CD4-positive, alpha-beta T cell treated with Interleukin-15 for 4 hours (primary cell): ENCODE results near the gene WDR43.

Source experiments
- DNase-seq: peaks from one replicate; pipeline ENCODE4 v3.0.0-alpha.2; 2020; ENCODE audit warnings: low spot score

WDR43 gene, protein sequence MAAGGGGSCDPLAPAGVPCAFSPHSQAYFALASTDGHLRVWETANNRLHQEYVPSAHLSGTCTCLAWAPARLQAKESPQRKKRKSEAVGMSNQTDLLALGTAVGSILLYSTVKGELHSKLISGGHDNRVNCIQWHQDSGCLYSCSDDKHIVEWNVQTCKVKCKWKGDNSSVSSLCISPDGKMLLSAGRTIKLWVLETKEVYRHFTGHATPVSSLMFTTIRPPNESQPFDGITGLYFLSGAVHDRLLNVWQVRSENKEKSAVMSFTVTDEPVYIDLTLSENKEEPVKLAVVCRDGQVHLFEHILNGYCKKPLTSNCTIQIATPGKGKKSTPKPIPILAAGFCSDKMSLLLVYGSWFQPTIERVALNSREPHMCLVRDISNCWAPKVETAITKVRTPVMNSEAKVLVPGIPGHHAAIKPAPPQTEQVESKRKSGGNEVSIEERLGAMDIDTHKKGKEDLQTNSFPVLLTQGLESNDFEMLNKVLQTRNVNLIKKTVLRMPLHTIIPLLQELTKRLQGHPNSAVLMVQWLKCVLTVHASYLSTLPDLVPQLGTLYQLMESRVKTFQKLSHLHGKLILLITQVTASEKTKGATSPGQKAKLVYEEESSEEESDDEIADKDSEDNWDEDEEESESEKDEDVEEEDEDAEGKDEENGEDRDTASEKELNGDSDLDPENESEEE

DNA sequence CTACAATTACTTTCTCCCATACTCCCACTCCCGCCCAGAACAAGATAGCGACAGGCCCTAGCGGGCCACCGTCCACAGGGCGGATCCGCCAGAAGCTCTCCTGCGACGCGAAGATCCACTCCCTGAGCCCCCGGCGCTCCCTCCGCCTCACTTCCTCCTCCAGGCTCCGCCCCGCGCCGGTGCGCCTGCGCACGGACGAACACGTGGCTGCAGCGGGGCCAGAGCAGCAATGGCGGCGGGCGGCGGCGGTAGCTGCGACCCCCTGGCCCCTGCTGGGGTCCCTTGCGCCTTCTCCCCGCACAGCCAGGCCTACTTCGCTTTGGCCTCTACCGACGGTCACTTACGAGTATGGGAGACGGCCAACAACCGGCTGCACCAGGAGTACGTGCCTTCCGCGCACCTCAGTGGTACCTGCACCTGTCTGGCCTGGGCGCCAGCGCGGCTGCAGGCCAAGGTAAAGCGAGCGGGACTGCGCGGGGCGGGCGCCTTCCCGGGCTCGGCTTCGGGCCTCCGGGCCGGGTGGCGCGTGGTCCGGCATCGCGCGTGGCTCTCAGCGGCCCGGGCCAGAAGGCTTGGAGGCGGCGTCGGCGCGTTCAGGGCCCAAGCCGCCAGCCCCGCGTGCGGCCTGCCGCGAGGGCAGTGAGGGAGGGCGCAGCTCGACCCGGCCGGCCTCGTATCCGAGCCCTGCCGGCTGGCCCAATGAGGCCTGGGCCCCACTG is at the start of gene WDR43:
Gene WDR43 (plus strand): TSS at position 198 of the 719 bp plus-strand sequence. CDS start 32 bp downstream, at position 230.
- DNase-seq: peak; percentile 98

- DNase-seq: no peak
Measured at GRCh38 chr2:28855193-28855592, 39.3 kb upstream of the WDR43 start.

GRCh38 chr2:28855977-28856376 is 38.5 kb upstream of the WDR43 start:
- no peak for DNase-seq

GRCh38 chr2:28868611-28869010 is 25.9 kb upstream of the WDR43 start:
- no peak for DNase-seq

DNA sequence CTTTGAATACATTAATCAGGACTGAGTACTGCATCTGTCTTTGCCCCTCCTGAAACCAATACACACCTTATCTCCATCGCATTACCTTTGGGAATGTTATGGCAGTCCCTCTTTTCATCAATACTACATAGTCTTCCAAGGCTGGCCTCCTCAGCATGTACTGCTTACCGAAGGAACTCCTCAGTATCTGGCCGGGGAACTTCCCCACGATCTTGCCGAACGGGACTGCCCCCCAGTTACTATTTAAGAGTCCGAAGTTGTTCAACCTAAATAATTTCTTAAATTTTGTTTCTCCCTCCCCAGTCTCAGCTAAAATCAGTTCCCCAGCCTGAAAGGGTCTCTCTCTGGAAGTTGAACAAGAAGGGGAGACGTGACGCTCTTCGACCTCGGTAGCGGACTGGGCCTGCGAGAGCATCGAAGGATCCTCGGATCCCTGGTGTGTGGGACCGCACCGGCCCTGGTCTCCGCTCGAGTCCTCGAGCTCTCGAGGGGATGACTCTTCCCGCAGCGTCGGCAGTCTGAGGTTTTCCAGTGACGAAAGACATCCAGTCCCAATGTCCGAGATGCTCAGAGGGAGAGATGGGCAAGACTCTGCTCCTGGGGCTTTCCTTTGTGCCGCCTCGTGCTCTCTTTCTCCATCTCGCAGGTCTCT is 24.8 kb upstream of the WDR43 start:
- no peak for DNase-seq

DNA sequence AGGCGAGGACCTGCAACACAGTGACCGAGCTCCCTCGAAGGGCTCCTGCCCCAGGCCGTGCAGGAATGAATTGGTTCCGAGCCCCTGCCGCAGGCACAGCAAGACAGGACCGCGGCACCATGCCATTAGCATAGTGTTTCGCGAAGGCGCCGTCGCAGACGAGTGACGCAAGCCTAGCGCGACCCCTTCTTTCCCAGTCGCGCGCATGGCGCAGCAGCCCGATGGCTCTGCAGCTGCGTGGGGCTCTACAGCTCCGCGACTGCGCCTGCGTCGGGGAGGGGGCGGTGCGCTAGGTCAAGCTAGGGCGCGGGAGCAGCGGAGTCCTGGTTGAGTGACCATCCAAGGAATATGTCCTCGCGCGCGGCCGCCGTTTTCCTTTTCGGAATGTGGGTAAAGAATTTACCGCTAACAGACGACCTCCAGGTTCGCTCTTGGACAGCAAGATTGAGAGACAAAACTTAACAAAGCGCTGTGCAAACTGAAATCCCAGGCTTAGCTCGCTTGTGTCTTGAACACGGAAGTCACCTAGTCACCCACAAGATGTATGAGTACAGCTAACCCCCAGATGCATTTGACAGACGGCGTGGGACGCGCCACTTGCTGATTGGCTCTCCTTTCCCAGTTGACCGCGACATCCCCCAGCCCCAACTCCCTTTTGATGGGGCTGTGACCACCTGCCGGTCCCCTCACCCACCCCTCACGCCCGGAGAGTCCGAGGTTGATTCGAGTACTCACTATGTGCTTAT is 24.1 kb upstream of the WDR43 start, which contains the start of gene TRMT61B:
Gene TRMT61B (minus strand): TSS at position 164 of the 746 bp plus-strand sequence. CDS start 32 bp downstream, at position 132.
- DNase-seq: peak; percentile 95

DNA sequence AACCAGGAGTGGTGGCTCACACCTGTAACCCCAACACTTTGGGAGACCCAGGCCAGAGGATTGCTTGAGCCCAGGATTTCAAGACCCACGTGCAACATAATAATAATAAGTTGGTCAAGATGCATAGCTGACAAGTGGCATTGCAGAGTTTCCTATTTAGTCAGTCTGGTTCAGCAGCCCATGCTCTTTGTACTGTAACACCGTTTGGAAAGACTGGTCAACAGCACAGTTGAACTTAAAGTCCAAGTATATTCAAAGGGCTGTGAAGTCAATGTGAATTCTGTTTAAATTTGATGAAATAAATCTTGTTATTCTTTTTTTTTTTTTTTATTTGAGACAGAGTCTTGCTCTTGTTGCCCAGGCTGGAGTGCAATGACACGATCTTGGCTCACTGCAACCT is 22.8 kb upstream of the WDR43 start:
- no peak for DNase-seq

DNA sequence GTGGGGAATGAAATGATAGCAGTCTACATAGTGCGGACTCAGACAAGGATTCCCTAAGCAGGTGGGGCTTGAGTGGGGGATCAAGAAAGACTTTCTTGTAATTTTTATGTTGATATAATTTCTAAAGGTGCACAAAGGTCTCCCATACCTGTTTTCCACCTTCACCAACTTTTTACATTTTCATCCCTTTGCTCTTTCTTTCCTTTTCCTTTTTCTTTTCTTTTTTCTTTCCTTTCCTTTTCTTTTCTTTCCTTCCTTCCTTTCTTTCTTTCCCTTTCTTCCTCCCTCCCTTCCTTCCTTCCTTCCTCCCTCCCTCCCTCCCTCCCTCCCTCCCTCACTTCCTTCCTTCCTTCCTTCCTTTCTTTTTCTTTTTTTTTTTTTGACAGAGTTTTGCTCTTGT is 14.3 kb upstream of the WDR43 start:
- no peak for DNase-seq

- no peak for DNase-seq
Measured at GRCh38 chr2:28893488-28893887, 979 bp upstream of the WDR43 start.

- DNase-seq: peak; percentile 28
Measured at GRCh38 chr2:28895189-28895893, 874 bp downstream of the WDR43 start.

- no peak for DNase-seq
Measured at GRCh38 chr2:28896906-28897305, 2.4 kb downstream of the WDR43 start.

DNA sequence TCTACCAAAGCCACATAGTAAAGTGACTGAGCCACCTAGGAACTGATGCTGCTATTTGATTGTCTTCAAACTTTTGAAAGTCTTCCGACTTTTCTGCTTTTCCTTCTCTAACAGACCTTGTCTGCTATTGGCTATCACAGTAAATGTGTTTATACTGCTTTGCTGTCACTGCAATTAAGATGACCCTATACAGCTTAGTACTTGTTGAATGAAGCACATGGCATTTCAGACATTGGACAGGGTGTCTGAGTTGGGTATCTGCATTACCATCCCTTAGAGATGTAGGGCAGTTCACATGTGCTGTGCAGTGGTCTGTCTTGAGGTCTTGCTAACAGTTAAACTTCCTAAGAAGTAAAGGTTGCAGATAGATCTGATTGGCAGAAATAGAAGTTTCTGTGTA is 3.6 kb downstream of the WDR43 start:
- no peak for DNase-seq

- DNase-seq: no peak
Measured at GRCh38 chr2:28901202-28901601, 6.7 kb downstream of the WDR43 start.

- DNase-seq: no peak
Measured at GRCh38 chr2:28901841-28902240, 7.4 kb downstream of the WDR43 start.

- DNase-seq: no peak
Measured at GRCh38 chr2:28902584-28902983, 8.1 kb downstream of the WDR43 start.

DNA sequence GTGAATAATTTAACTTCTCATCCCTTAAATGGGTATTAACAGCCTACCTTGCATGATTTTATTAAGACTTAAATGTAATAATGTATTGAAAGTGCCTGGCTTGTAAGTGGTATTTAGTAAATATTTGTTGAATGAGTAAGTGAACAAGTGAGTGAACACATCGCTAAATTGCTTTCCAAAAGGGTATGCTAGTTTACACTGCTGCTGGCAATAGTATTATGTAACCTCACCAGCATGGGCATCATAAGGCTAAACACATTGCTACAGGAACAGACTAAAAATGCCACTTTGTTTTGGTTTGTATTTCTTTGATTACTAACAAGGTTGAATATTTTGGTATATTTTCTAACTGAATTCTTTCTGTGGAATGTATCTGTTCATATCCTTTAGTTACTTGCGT is 9.8 kb downstream of the WDR43 start:
- no peak for DNase-seq

DNA sequence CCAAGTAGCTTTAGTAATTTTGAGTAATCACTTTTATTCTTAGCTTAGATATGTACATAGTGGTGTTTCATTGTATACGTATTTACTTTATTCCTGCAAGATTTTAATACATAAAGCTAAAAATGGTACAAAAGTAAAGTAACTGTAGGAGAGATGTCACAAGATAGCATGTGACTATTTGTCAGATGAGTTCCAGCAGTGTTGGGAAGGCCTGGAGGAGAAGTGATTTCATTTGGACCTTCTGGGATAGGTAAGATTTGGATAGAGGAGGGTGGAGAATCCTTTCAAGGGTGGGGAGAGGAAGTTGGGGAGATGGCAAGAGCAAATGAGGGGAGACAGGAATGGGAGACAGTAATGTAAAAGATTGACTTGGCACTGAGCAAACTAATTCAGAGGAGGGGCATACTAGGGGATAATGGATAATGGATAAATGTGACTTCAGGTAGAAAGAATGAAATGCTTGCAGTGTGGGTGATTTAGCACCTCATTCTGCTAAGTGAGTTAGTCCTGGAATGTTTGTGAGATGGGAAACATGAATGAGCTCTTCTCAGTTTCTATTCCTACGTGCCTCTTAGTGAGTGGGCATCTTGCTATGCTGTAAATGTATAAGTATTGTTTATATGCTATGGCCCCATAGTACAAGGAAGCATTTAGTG is 10.5 kb downstream of the WDR43 start:
- no peak for DNase-seq

GRCh38 chr2:28905533-28905932 is 11.1 kb downstream of the WDR43 start:
- no peak for DNase-seq

DNA sequence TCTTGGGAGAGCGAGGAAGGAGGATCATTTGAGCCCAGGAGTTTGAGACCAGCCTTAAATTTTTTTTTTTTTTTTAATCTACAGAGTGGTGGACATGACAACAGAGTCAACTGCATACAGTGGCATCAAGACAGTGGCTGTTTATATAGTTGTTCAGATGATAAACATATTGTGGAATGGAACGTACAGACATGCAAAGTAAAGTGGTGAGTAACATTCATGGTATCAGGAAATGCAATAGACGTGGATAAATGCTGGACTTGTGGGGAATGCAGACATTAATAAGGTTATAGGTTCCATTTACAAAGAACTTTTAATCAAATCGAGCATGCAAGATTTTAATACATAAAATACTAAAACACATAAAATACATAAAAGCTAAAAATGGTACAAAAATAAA is 11.9 kb downstream of the WDR43 start:
- DNase-seq: no peak

- DNase-seq: no peak
Measured at GRCh38 chr2:28906821-28907220, 12.4 kb downstream of the WDR43 start.
